T-cell (primary cell): ENCODE results near the gene KRT4. TPM values are rescaled to one million over a fixed set of nuclear protein-coding genes. Genes with fewer than 3 reads are reported as not detected.

Source experiments
- ATAC-seq, 4 experiments: fragments of 200-7000 bp in 3 of 4; fragments of 150-1000 bp in 1 of 4; cut with Tn5 transposase; replicated peaks in 1 of 4; 1 replicate in 3 of 4; 2 replicates in 1 of 4; pipeline ENCODE4 v1.10.0; 2021; ENCODE audit warnings: moderate library complexity in 3 of 4, mild to moderate bottlenecking in 2 of 4, moderate number of reproducible peaks in 1 of 4
- CTCF ChIA-PET, 2 donors: fragments of 300-600 bp; sonication (Branson Sonifier 250); formaldehyde crosslinking; loops; one replicate each; lab custom pipeline; 2022; ENCODE audit warnings: antibody characterized with exemption in 2 of 2; lab: Charles Lee
- POLR2A ChIA-PET, 2 donors: fragments of 300-600 bp; sonication (Branson Sonifier 250); formaldehyde crosslinking; loops; one replicate each; lab custom pipeline; 2022; ENCODE audit warnings: antibody characterized with exemption in 2 of 2; lab: Charles Lee
- DNase-seq, 35 experiments: peaks; one replicate each; pipeline versions ENCODE4 v3.0.0 to v3.0.0-alpha.2; 2013 to 2023
- H3K27ac ChIP-seq: one replicate; pipeline ENCODE4 v1.5.1; 2013; ENCODE audit warnings: low read length
- H3K27me3 ChIP-seq, 2 experiments: replicated peaks in 1 of 2; 1 replicate in 1 of 2; 2 replicates in 1 of 2; pipeline versions ENCODE4 v1.6.1 to v1.7.0; 2013; ENCODE audit warnings: low read length in 1 of 2, mixed read lengths in 1 of 2; ENCODE audit not compliant: control insufficient read depth in 2 of 2, insufficient read depth in 2 of 2; ENCODE audit errors: extremely low read depth in 1 of 2
- H3K36me3 ChIP-seq, 2 donors: 1 replicate in 1 of 2; 2 replicates in 1 of 2; pipeline versions ENCODE4 v1.6.1 to v1.7.0; 2013; ENCODE audit warnings: low read length in 1 of 2; ENCODE audit not compliant: control insufficient read depth in 2 of 2, insufficient read depth in 1 of 2; ENCODE audit errors: extremely low read depth in 1 of 2
- H3K4me1 ChIP-seq, 2 experiments: 1 replicate in 1 of 2; 2 replicates in 1 of 2; pipeline versions ENCODE4 v1.6.1 to v1.7.0; 2013; ENCODE audit warnings: low read length in 2 of 2, mixed read lengths in 1 of 2; ENCODE audit not compliant: insufficient read depth in 2 of 2, control insufficient read depth in 1 of 2; ENCODE audit errors: extremely low read depth in 1 of 2
- H3K4me3 ChIP-seq, 2 donors: 1 replicate in 1 of 2; 2 replicates in 1 of 2; pipeline versions ENCODE4 v1.5.1 to v1.7.0; 2013; ENCODE audit warnings: mild to moderate bottlenecking in 2 of 2, low read length in 1 of 2, moderate library complexity in 1 of 2; ENCODE audit not compliant: control insufficient read depth in 1 of 2; ENCODE audit errors: extremely low read depth in 1 of 2
- H3K9me3 ChIP-seq: 2 replicates; pipeline ENCODE4 v1.7.0; 2013
- H3K27ac Mint-ChIP-seq, 2 donors: one replicate each; pipeline ENCODE4 v1.8.0; 2020 to 2021; ENCODE audit warnings: mild to moderate bottlenecking in 2 of 2, mixed read lengths in 2 of 2
- H3K27me3 Mint-ChIP-seq, 2 donors: one replicate each; pipeline ENCODE4 v1.8.0; 2021 to 2022; ENCODE audit warnings: mixed read lengths in 2 of 2
- H3K36me3 Mint-ChIP-seq: one replicate; pipeline ENCODE4 v1.8.0; 2021; ENCODE audit warnings: mixed read lengths
- H3K4me1 Mint-ChIP-seq, 3 donors: one replicate each; pipeline ENCODE4 v1.8.0; 2020 to 2022; ENCODE audit warnings: mixed read lengths in 3 of 3, mild to moderate bottlenecking in 1 of 3
- H3K4me3 Mint-ChIP-seq, 3 donors: one replicate each; pipeline ENCODE4 v1.8.0; 2020 to 2022; ENCODE audit warnings: mild to moderate bottlenecking in 3 of 3, mixed read lengths in 3 of 3, moderate library complexity in 3 of 3
- H3K9me3 Mint-ChIP-seq, 3 donors: one replicate each; pipeline ENCODE4 v1.8.0; 2020 to 2022; ENCODE audit warnings: mixed read lengths in 3 of 3
- WGBS: methylation state at CpG from one replicate; pipeline ENCODE4 v1.1.5; 2013; ENCODE audit warnings: missing lambda C conversion rate; ENCODE audit not compliant: insufficient coverage; 5-methylcytosine and 5-hydroxymethylcytosine counted together
- total RNA-seq, 35 experiments: library from RNA in 6 of 35; stranded (reverse) in 6 of 35; fragments of 120-200 nt in 1 of 35; gene quantifications; one replicate each; pipeline versions ENCODE4 v1.2.1 to v1.2.4 and lab custom pipeline; 2013 to 2026

KRT4 gene
- total RNA-seq, 5 donors from 2014 or later (not counting 1 experiment from before 2014, with no cell fraction given), result not detected

DNA sequence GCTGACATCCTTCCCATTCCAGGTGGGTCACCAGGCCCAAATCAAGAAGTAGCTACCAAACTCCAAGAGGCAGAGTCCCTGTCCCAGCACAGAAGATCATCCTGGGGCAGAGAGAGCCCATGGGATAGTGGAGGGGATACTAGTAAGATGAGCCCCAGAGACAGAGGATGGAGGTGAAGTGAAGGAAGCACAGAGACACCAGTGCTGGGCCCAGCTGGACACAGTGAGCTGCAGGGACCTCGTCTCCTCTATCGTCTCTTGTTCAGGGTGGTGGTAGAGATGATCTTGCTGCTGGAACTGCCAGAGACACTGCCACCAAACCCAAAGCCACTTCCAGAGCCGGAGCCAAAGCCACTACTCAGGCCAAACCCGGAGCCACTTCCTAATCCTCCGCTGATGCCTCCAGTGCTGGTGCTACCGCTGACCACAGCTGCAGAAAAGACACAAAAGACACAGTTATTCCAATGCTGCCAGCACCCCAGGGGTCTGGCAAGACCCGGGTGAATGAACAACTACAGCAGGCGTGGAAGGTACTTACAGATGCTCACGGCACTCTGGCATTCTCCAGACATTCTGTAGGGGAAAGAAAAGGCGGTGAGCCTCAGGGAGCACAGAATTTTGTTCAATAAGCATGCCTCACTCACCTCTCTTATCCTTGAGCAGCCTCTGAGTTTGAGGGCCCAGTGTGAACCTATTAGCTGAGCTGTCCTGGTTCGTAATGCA, 6.9 kb downstream of the KRT4 start:
- peaks cover 0 to 6% of the 10 kb centered on the region in 2 donors for H3K27me3 Mint-ChIP-seq
- ATAC-seq (no peak), DNase-seq (no peak)
- H3K36me3 Mint-ChIP-seq, result no peaks in the 10 kb centered on the region
- H3K4me1 Mint-ChIP-seq, result no peaks in the 10 kb centered on the region
- no peaks in the 10 kb centered on the region for H3K36me3 ChIP-seq
- H3K27ac ChIP-seq, result no peak overlapping the region
- H3K4me3 Mint-ChIP-seq, result no peak overlapping the region
- no peaks in the 10 kb centered on the region for H3K4me1 ChIP-seq
- no peak overlapping the region for H3K27ac Mint-ChIP-seq
- peaks cover 0 to 14% of the 10 kb centered on the region in 2 experiments for H3K27me3 ChIP-seq
- CTCF ChIA-PET, result no interaction called here
- no peak overlapping the region for H3K4me3 ChIP-seq
- no peaks in the 10 kb centered on the region for H3K9me3 ChIP-seq
- 80% methylated on average over 6 of the region's 11 CpGs for WGBS
- H3K9me3 Mint-ChIP-seq, result no peaks in the 10 kb centered on the region
- POLR2A ChIA-PET, result no interaction called here

GRCh38 chr12:52806169-52806811, 7.6 kb downstream of the KRT4 start:
- Mint-ChIP-seq H3K36me3 (no peaks in the 10 kb centered on the region), H3K9me3 (no peaks in the 10 kb centered on the region), H3K27me3 (peaks cover 0 to 6% of the 10 kb centered on the region in 2 donors), H3K4me1 (no peaks in the 10 kb centered on the region), H3K4me3 (no peak overlapping the region), H3K27ac (no peak overlapping the region)
- Histone ChIP-seq H3K9me3 (no peaks in the 10 kb centered on the region), H3K4me1 (no peaks in the 10 kb centered on the region), H3K27ac (no peak overlapping the region), H3K36me3 (no peaks in the 10 kb centered on the region), H3K27me3 (peaks cover 0 to 14% of the 10 kb centered on the region in 2 experiments), H3K4me3 (no peak overlapping the region)
- CTCF ChIA-PET, result no interaction called here
- POLR2A ChIA-PET, result no interaction called here
- ATAC-seq, result no peak
- 100% methylated on average over 1 of the region's 3 CpGs for WGBS
- DNase-seq, result no peak

DNA sequence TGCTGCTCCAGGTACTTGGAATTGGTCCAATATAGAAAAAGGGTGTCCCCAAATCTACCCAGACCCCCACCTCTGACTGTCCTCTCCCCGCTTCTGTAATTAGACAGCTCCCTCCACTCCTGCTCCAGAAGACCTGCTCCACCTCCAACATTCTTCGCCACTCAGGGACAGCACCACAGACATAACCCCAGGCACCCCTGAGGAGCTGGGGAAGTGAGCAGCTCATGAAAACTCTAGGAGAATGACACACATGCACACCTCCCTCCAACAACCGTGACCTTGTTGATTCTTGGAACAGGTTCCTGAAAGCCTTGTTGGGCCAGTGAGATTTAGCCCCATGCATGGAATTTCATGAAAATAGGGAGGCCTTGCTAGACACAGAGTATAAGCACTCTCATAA, 8.2 kb downstream of the KRT4 start:
- no peak for ATAC-seq
- H3K4me3 ChIP-seq, result no peak overlapping the region
- H3K9me3 Mint-ChIP-seq, result no peaks in the 10 kb centered on the region
- no peaks in the 10 kb centered on the region for H3K4me1 ChIP-seq
- no peaks in the 10 kb centered on the region for H3K4me1 Mint-ChIP-seq
- no peak overlapping the region for H3K27ac ChIP-seq
- WGBS, result 100% methylated on average over 2 of the region's 3 CpGs
- H3K27me3 ChIP-seq, result peaks cover 0 to 14% of the 10 kb centered on the region in 2 experiments
- ChIA-PET CTCF (interaction anchor here in 1 of 2 donors (0.6 kb wide), 1 partner anchor 222 kb away, joined by 3 read pairs; no protein-coding TSS in a partner anchor), POLR2A (no interaction called here)
- no peak overlapping the region for H3K27ac Mint-ChIP-seq
- no peak for DNase-seq
- no peaks in the 10 kb centered on the region for H3K36me3 Mint-ChIP-seq
- no peaks in the 10 kb centered on the region for H3K9me3 ChIP-seq
- no peak overlapping the region for H3K4me3 Mint-ChIP-seq
- peaks cover 0 to 6% of the 10 kb centered on the region in 2 donors for H3K27me3 Mint-ChIP-seq
- no peaks in the 10 kb centered on the region for H3K36me3 ChIP-seq

- ChIA-PET CTCF (no interaction called here), POLR2A (no interaction called here)
- Histone ChIP-seq H3K27me3 (peaks cover 0 to 14% of the 10 kb centered on the region in 2 experiments), H3K4me3 (no peak overlapping the region), H3K4me1 (no peaks in the 10 kb centered on the region), H3K9me3 (no peaks in the 10 kb centered on the region), H3K27ac (no peak overlapping the region), H3K36me3 (no peaks in the 10 kb centered on the region)
- H3K36me3 Mint-ChIP-seq, result no peaks in the 10 kb centered on the region
- H3K4me3 Mint-ChIP-seq, result no peak overlapping the region
- DNase-seq (no peak), ATAC-seq (no peak)
- 25% methylated on average over 1 of the region's 1 CpG for WGBS
- H3K27ac Mint-ChIP-seq, result no peak overlapping the region
- no peaks in the 10 kb centered on the region for H3K9me3 Mint-ChIP-seq
- H3K4me1 Mint-ChIP-seq, result no peaks in the 10 kb centered on the region
- peaks cover 0 to 6% of the 10 kb centered on the region in 2 donors for H3K27me3 Mint-ChIP-seq
Measured at GRCh38 chr12:52805000-52805399, 8.9 kb downstream of the KRT4 start.

- H3K9me3 Mint-ChIP-seq, result no peaks in the 10 kb centered on the region
- Histone ChIP-seq H3K4me1 (no peaks in the 10 kb centered on the region), H3K4me3 (no peak overlapping the region), H3K36me3 (no peaks in the 10 kb centered on the region), H3K27ac (no peak overlapping the region), H3K27me3 (peaks cover 0 to 11% of the 10 kb centered on the region in 2 experiments), H3K9me3 (no peaks in the 10 kb centered on the region)
- H3K4me1 Mint-ChIP-seq, result no peaks in the 10 kb centered on the region
- POLR2A ChIA-PET, result no interaction called here
- CTCF ChIA-PET, result no interaction called here
- no peak overlapping the region for H3K27ac Mint-ChIP-seq
- H3K36me3 Mint-ChIP-seq, result no peaks in the 10 kb centered on the region
- ATAC-seq, result no peak
- DNase-seq, result no peak
- peaks cover 0 to 4% of the 10 kb centered on the region in 2 donors for H3K27me3 Mint-ChIP-seq
- H3K4me3 Mint-ChIP-seq, result no peak overlapping the region
- WGBS, result 61% methylated on average over 4 of the region's 6 CpGs
Measured at GRCh38 chr12:52802442-52802841, 11.5 kb downstream of the KRT4 start.

GRCh38 chr12:52801773-52802172, 12.1 kb downstream of the KRT4 start:
- Histone ChIP-seq H3K27ac (no peak overlapping the region), H3K9me3 (no peaks in the 10 kb centered on the region), H3K36me3 (no peaks in the 10 kb centered on the region), H3K4me3 (no peak overlapping the region), H3K4me1 (no peaks in the 10 kb centered on the region), H3K27me3 (peaks cover 0 to 8% of the 10 kb centered on the region in 2 experiments)
- DNase-seq (no peak), ATAC-seq (no peak)
- POLR2A ChIA-PET, result no interaction called here
- H3K4me1 Mint-ChIP-seq, result no peaks in the 10 kb centered on the region
- CTCF ChIA-PET, result no interaction called here
- peaks cover 0 to 4% of the 10 kb centered on the region in 2 donors for H3K27me3 Mint-ChIP-seq
- H3K36me3 Mint-ChIP-seq, result no peaks in the 10 kb centered on the region
- H3K4me3 Mint-ChIP-seq, result no peak overlapping the region
- H3K9me3 Mint-ChIP-seq, result no peaks in the 10 kb centered on the region
- WGBS, result 59% methylated on average over 2 of the region's 3 CpGs
- no peak overlapping the region for H3K27ac Mint-ChIP-seq
